Measurements from ENCODE around the gene GRIFIN.

Gene GRIFIN

GRCh38 chr7:2435146-2435545 lies 41.1 kb downstream of the GRIFIN start:
- no peak for DNase-seq (ENCODE audit: low read depth in 2 of 2)

GRCh38 chr7:2433713-2434550 lies 42.3 kb downstream of the GRIFIN start:
- no peak for DNase-seq (ENCODE audit: low read depth in 2 of 2)

GRCh38 chr7:2432910-2433712 lies 43.1 kb downstream of the GRIFIN start:
- no peak for DNase-seq (ENCODE audit: low read depth in 2 of 2)

- DNase-seq (ENCODE audit: low read depth in 2 of 2) = no peak
These were observed 44.8 kb downstream of the GRIFIN start for GRCh38 chr7:2431260-2431867.

GRCh38 chr7:2425749-2426148 lies 50.4 kb downstream of the GRIFIN start:
- no peak for DNase-seq (ENCODE audit: low read depth in 2 of 2)
